GM12878 (cell line): ENCODE results near the gene PPIP5K1. TPM values are rescaled to one million over a fixed set of nuclear protein-coding genes. Genes with fewer than 3 reads are reported as not detected.

ENCODE experiments used
- ATAC-seq: fragments of 200-7000 bp; cut with Tn5 transposase; 3 replicates; pipeline ENCODE4 v1.9.1; 2020; ENCODE audit warnings: mild to moderate bottlenecking, moderate library complexity
- BruUV-seq: library from RNA; stranded (reverse); fragments of 400-500 nt; replicated peaks from 2 replicates; lab custom pipeline; 2021; lab: Mats Ljungman, UMichigan
- CTCF ChIA-PET: fragments of 300-600 bp; sonication (Branson Sonifier 250); formaldehyde crosslinking; extraction: SDS; loops from one replicate; lab custom pipeline; 2021; ENCODE audit warnings: inconsistent platforms; lab: Yijun Ruan, JAX
- POLR2A ChIA-PET: fragments of 350-600 bp; formaldehyde crosslinking; extraction: SDS; loops from one replicate; lab custom pipeline; 2021; ENCODE audit warnings: inconsistent platforms; lab: Charles Lee
- RAD21 ChIA-PET: fragments of 300-600 bp; sonication (Branson Sonifier 250); formaldehyde crosslinking; loops from one replicate; lab custom pipeline; 2023; ENCODE audit warnings: antibody characterized with exemption; ENCODE audit not compliant: unreplicated experiment; lab: Charles Lee
- SMC1A ChIA-PET: fragments of 300-600 bp; sonication (Branson Sonifier 250); formaldehyde crosslinking; loops from one replicate; lab custom pipeline; 2023; ENCODE audit not compliant: unreplicated experiment, uncharacterized antibody; lab: Charles Lee
- DNase-seq: peaks from one replicate; pipeline ENCODE4 v3.0.0-alpha.2; 2011; ENCODE audit warnings: low read depth, low spot score
- FAIRE-seq: peaks from 3 replicates; lab custom pipeline; 2011; peaks lifted over from hg19 to GRCh38; lab: Jason Lieb, UNC
- H2AFZ ChIP-seq: 2 replicates; pipeline ENCODE4 v1.6.0; 2011; ENCODE audit warnings: low read depth, low read length, control low read depth; ENCODE audit not compliant: control insufficient read depth
- H3K27ac ChIP-seq: 2 replicates; pipeline ENCODE4 v1.5.1; 2011; ENCODE audit warnings: control low read depth; ENCODE audit not compliant: control insufficient read depth, insufficient read depth
- H3K27me3 ChIP-seq, 2 experiments: replicated peaks in 1 of 2; 2 replicates each; pipeline versions ENCODE4 v1.6.0 to v1.6.1; 2011; ENCODE audit warnings: low read length in 1 of 2; ENCODE audit not compliant: control insufficient read depth in 2 of 2, insufficient read depth in 2 of 2
- H3K36me3 ChIP-seq, 2 experiments: 2 replicates each; pipeline ENCODE4 v1.5.1; 2011; ENCODE audit warnings: low read length in 1 of 2; ENCODE audit not compliant: control insufficient read depth in 2 of 2, insufficient read depth in 2 of 2
- H3K4me1 ChIP-seq: 2 replicates; pipeline ENCODE4 v1.6.1; 2011; ENCODE audit warnings: mild to moderate bottlenecking, low read length, moderate library complexity, mixed read lengths; ENCODE audit not compliant: control insufficient read depth, insufficient read depth
- H3K4me2 ChIP-seq: 2 replicates; pipeline ENCODE4 v1.6.0; 2011; ENCODE audit warnings: control low read depth; ENCODE audit not compliant: control insufficient read depth, insufficient read depth
- H3K4me3 ChIP-seq: fragments of 200-600 bp; sonication (generic); 2 replicates; pipeline ENCODE4 v1.5.1; 2016
- H3K79me2 ChIP-seq: 2 replicates; pipeline ENCODE4 v1.6.0; 2011; ENCODE audit warnings: low read length; ENCODE audit not compliant: control insufficient read depth, insufficient read depth
- H3K9ac ChIP-seq: 2 replicates; pipeline ENCODE4 v1.8.0; 2011; ENCODE audit warnings: low read length, control low read depth, mixed read lengths; ENCODE audit not compliant: control insufficient read depth, insufficient read depth
- H3K9me3 ChIP-seq: replicated peaks from 3 replicates; pipeline ENCODE4 v1.5.1; 2011; ENCODE audit warnings: mild to moderate bottlenecking, low read length; ENCODE audit not compliant: control insufficient read depth, insufficient read depth
- H4K20me1 ChIP-seq: 2 replicates; pipeline ENCODE4 v1.6.0; 2011; ENCODE audit not compliant: control insufficient read depth, insufficient read depth
- CEBPZ ChIP-seq: fragments of 150-350 bp; IDR thresholded peaks from 2 replicates; pipeline ENCODE4 v1.6.1; 2016; ENCODE audit warnings: low read depth, low read length
- FOXK2 ChIP-seq: fragments of 450-650 bp; IDR thresholded peaks from 2 replicates; pipeline ENCODE4 v1.6.1; 2017; ENCODE audit warnings: mild to moderate bottlenecking, moderate library complexity
- IRF5 ChIP-seq: fragments of 450-650 bp; IDR thresholded peaks from 2 replicates; pipeline ENCODE4 v1.6.1; 2017; ENCODE audit warnings: borderline replicate concordance
- JUNB ChIP-seq: IDR thresholded peaks from 2 replicates; pipeline ENCODE4 v1.6.1; 2016; ENCODE audit warnings: antibody characterized with exemption, mild to moderate bottlenecking
- NRF1 ChIP-seq: conservative IDR thresholded peaks from 2 replicates; pipeline ENCODE4 v1.6.1; 2011; ENCODE audit warnings: mild to moderate bottlenecking, low read depth, low read length, improper control_type of control experiment
- POLR2AphosphoS5 ChIP-seq: IDR thresholded peaks from 2 replicates; pipeline ENCODE4 v1.6.1; 2011; ENCODE audit warnings: mild to moderate bottlenecking, low read length, inconsistent platforms
- RCOR1 ChIP-seq: conservative IDR thresholded peaks from 2 replicates; pipeline ENCODE4 v1.6.1; 2012; ENCODE audit warnings: low read depth, low read length, improper control_type of control experiment
- SMARCA5 ChIP-seq: fragments of 450-650 bp; IDR thresholded peaks from 2 replicates; pipeline ENCODE4 v1.6.1; 2017; ENCODE audit warnings: mild to moderate bottlenecking
- SREBF1 ChIP-seq: IDR thresholded peaks from 2 replicates; pipeline ENCODE4 v1.6.1; 2012; ENCODE audit warnings: mild to moderate bottlenecking, low read length
- TBL1XR1 ChIP-seq: IDR thresholded peaks from 2 replicates; pipeline ENCODE4 v1.6.1; 2012; ENCODE audit warnings: low read depth, low read length, improper control_type of control experiment
- ZBTB4 ChIP-seq: fragments of 450-650 bp; formaldehyde crosslinking; IDR thresholded peaks from 2 replicates; pipeline ENCODE4 v1.4.0; 2022; ENCODE audit warnings: mild to moderate bottlenecking, moderate library complexity
- ZNF207 ChIP-seq: fragments of 450-650 bp; IDR thresholded peaks from 2 replicates; pipeline ENCODE4 v1.6.1; 2014; ENCODE audit warnings: antibody characterized with exemption, mild to moderate bottlenecking, borderline replicate concordance
- ZSCAN29 ChIP-seq: fragments of 450-650 bp; IDR thresholded peaks from 2 replicates; pipeline ENCODE4 v1.6.1; 2017; ENCODE audit warnings: mild to moderate bottlenecking, moderate library complexity
- WGBS: methylation state at CpG from one replicate; pipeline ENCODE4 v1.1.6; 2016; ENCODE audit warnings: low lambda C conversion rate; ENCODE audit not compliant: insufficient replicate concordance, insufficient coverage; ENCODE audit errors: missing lambda C conversion rate; 5-methylcytosine and 5-hydroxymethylcytosine counted together
- in situ Hi-C: fragments of 300-500 bp; cut with MboI; formaldehyde crosslinking; loops from 9 replicates; pipeline ENCODE4 v1.14.3; 2018; ENCODE audit warnings: mixed read lengths
- intact Hi-C: fragments of 100-400 bp; cut with micrococcal nuclease; formaldehyde crosslinking; loops from one replicate; pipeline ENCODE4 v1.14.2; 2022; ENCODE audit not compliant: unreplicated experiment
- polyA plus RNA-seq, 11 experiments: library from polyadenylated mRNA; depleted of rRNA in 4 of 11; unstranded in 6 of 11; stranded (reverse) in 5 of 11; fragments of >200 nt; fragmentation: Nextera tagmentation in 4 of 11; fragmentation: Illumina TruSeq in 1 of 11; extraction: Ambion mirVana in 4 of 11; extraction: Trizol in 1 of 11; gene quantifications; 1 replicate in 1 of 11; 2 replicates in 10 of 11; pipeline versions ENCODE4 v1.2.1 to v1.2.3, GENCODE V29; 2011 to 2016; ENCODE audit warnings: inconsistent platforms in 2 of 11, missing spikeins in 2 of 11, low read depth in 1 of 11
- total RNA-seq, 4 experiments: library from RNA; depleted of rRNA in 3 of 4; stranded (reverse); fragments of >200 nt in 3 of 4; fragmentation: Illumina TruSeq in 1 of 4; extraction: Trizol in 1 of 4; gene quantifications; 2 replicates each; pipeline versions ENCODE4 v1.2.1 to v1.2.3, GENCODE V29; 2013 to 2021
- TF ChIP-seq, protein P1 (sequence below): fragments of 450-650 bp; IDR thresholded peaks from 2 replicates; pipeline ENCODE4 v1.6.1; 2018; ENCODE audit warnings: borderline replicate concordance, mild to moderate bottlenecking; ENCODE audit not compliant: partially characterized antibody

The PPIP5K1 gene
- total and polyA plus RNA-seq, 10 of the 15 experiments (the other 5 are each of a cell fraction or from before 2014, with no cell fraction given), result 2.5 to 54.4 (median 19.4) TPM

- TF ChIP-seq FOXK2 (no peak), SMARCA5 (no peak)
Measured at GRCh38 chr15:43523646-43524045, 66.4 kb downstream of the PPIP5K1 start (continued).

DNA sequence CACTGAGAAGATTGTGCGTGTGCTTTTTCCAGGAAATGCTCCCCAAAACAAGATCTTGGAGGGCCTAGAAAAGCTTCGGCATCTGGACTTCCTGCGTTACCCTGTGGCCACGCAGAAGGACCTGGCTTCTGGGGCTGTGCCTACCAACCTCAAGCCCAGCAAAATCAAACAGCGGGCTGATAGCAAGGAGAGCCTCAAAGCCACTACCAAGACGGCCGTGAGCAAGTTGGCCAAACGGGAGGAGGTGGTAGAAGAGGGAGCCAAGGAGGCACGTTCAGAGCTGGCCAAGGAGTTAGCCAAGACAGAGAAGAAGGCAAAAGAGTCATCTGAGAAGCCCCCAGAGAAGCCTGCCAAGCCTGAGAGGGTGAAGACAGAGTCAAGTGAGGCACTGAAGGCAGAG lies 67.8 kb downstream of the PPIP5K1 start:
- peaks cover 4 to 7% of the 10 kb centered on the region in 2 experiments; a peak in 2 of 4 replicates for H3K27me3 ChIP-seq
- no peak overlapping the region for H3K27ac ChIP-seq
- no peaks in the 10 kb centered on the region for H3K36me3 ChIP-seq
- ATAC-seq (no peak), FAIRE-seq (no peak), DNase-seq (no peak)
- in situ Hi-C loops, result no loop called here
- ChIA-PET POLR2A (no interaction called here), CTCF (interaction anchor here (2.3 kb wide), 1 partner anchor 8 kb away, joined by 11 read pairs; no protein-coding TSS in a partner anchor), SMC1A (no interaction called here), RAD21 (no interaction called here)
- H3K79me2 ChIP-seq, result no peaks in the 10 kb centered on the region
- no peaks in the 10 kb centered on the region for H3K4me1 ChIP-seq
- no peak overlapping the region for H3K4me2 ChIP-seq
- H3K4me3 ChIP-seq, result no peak overlapping the region
- intact Hi-C loops, result no loop called here
- no peak overlapping the region for H3K9ac ChIP-seq
- WGBS, result 26% methylated on average over 9 of the region's 9 CpGs
- no peaks in the 10 kb centered on the region for H3K9me3 ChIP-seq
- no peak overlapping the region for H2AFZ ChIP-seq
- H4K20me1 ChIP-seq, result no peaks in the 10 kb centered on the region
- BruUV-seq, result no TSS peak
- TF ChIP-seq, protein P1, sequence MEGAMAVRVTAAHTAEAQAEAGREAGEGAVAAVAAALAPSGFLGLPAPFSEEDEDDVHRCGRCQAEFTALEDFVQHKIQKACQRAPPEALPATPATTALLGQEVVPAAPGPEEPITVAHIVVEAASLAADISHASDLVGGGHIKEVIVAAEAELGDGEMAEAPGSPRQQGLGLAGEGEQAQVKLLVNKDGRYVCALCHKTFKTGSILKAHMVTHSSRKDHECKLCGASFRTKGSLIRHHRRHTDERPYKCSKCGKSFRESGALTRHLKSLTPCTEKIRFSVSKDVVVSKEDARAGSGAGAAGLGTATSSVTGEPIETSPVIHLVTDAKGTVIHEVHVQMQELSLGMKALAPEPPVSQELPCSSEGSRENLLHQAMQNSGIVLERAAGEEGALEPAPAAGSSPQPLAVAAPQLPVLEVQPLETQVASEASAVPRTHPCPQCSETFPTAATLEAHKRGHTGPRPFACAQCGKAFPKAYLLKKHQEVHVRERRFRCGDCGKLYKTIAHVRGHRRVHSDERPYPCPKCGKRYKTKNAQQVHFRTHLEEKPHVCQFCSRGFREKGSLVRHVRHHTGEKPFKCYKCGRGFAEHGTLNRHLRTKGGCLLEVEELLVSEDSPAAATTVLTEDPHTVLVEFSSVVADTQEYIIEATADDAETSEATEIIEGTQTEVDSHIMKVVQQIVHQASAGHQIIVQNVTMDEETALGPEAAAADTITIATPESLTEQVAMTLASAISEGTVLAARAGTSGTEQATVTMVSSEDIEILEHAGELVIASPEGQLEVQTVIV, result no peak
- no peak for TF ChIP-seq ZBTB4
- no peak for TF ChIP-seq POLR2AphosphoS5
- no peak for TF ChIP-seq ZNF207
- no peak for TF ChIP-seq IRF5
- no peak for TF ChIP-seq RCOR1
- no peak for TF ChIP-seq NRF1
- TF ChIP-seq JUNB, result no peak
- TF ChIP-seq TBL1XR1, result no peak
- no peak for TF ChIP-seq CEBPZ
- TF ChIP-seq SREBF1, result no peak
- TF ChIP-seq ZSCAN29, result no peak
